Progenitor cell of endocrine pancreas (in vitro differentiated cells): Measurements from ENCODE around the gene CCL14. TPM values are rescaled to one million over a fixed set of nuclear protein-coding genes. Genes with fewer than 3 reads are reported as not detected.

Experiments used
- DNase-seq: peaks from one replicate; pipeline ENCODE4 v3.0.0; 2021; ENCODE audit warnings: low spot score; ENCODE audit not compliant: unreplicated experiment
- H3K27ac Mint-ChIP-seq: 2 replicates; pipeline ENCODE4 v1.8.0; 2021; ENCODE audit warnings: mild to moderate bottlenecking, moderate library complexity, mixed read lengths
- H3K27me3 Mint-ChIP-seq: 2 replicates; pipeline ENCODE4 v1.8.0; 2021; ENCODE audit warnings: mixed read lengths
- H3K36me3 Mint-ChIP-seq: 2 replicates; pipeline ENCODE4 v1.8.0; 2022; ENCODE audit warnings: mixed read lengths; ENCODE audit not compliant: insufficient read depth
- H3K4me1 Mint-ChIP-seq: 2 replicates; pipeline ENCODE4 v1.8.0; 2021; ENCODE audit warnings: low read depth, mixed read lengths
- H3K4me3 Mint-ChIP-seq: 2 replicates; pipeline ENCODE4 v1.8.0; 2021; ENCODE audit warnings: low read depth, mild to moderate bottlenecking, moderate library complexity, mixed read lengths
- H3K9me3 Mint-ChIP-seq: 2 replicates; pipeline ENCODE4 v1.8.0; 2021; ENCODE audit warnings: low read depth, mixed read lengths
- CTCF ChIP-seq: fragments of 200-600 bp; sonication (generic); IDR thresholded peaks from one replicate; pipeline ENCODE4 v1.5.0; 2021; ENCODE audit warnings: antibody characterized with exemption, mild to moderate bottlenecking; ENCODE audit not compliant: unreplicated experiment
- total RNA-seq: library from RNA; stranded (reverse); gene quantifications from 2 replicates; pipeline ENCODE4 v1.2.1, GENCODE V29; 2021

The CCL14 gene
- total RNA-seq, 1 donor from 2014 or later = not detected

- no peak overlapping the region for H3K4me3 Mint-ChIP-seq
- H3K9me3 Mint-ChIP-seq = peaks cover 44% of the 10 kb centered on the region
- H3K27ac Mint-ChIP-seq = no peak overlapping the region
- peaks cover 5% of the 10 kb centered on the region for H3K4me1 Mint-ChIP-seq
- TF ChIP-seq CTCF = no peak
- H3K36me3 Mint-ChIP-seq = peaks cover 7% of the 10 kb centered on the region
- H3K27me3 Mint-ChIP-seq = no peaks in the 10 kb centered on the region
- no peak for DNase-seq
Observed at GRCh38 chr17:36011201-36011600, 24.7 kb upstream of the CCL14 start.

GRCh38 chr17:36008998-36009665 lies 22.6 kb upstream of the CCL14 start:
- Mint-ChIP-seq H3K27ac (no peak overlapping the region), H3K4me3 (no peak overlapping the region), H3K4me1 (peaks cover 18% of the 10 kb centered on the region), H3K36me3 (peaks cover 7% of the 10 kb centered on the region), H3K9me3 (peaks cover 44% of the 10 kb centered on the region), H3K27me3 (no peaks in the 10 kb centered on the region)
- peak; percentile 18 for TF ChIP-seq CTCF
- no peak for DNase-seq

GRCh38 chr17:36004594-36005108 lies 18.1 kb upstream of the CCL14 start:
- no peak overlapping the region for H3K27ac Mint-ChIP-seq
- no peak overlapping the region for H3K4me3 Mint-ChIP-seq
- TF ChIP-seq CTCF = no peak
- no peak for DNase-seq
- H3K27me3 Mint-ChIP-seq = no peaks in the 10 kb centered on the region
- H3K9me3 Mint-ChIP-seq = peaks cover 17% of the 10 kb centered on the region
- H3K36me3 Mint-ChIP-seq = peaks cover 4% of the 10 kb centered on the region
- peaks cover 43% of the 10 kb centered on the region for H3K4me1 Mint-ChIP-seq

GRCh38 chr17:36002631-36003030 lies 16.1 kb upstream of the CCL14 start:
- TF ChIP-seq CTCF = no peak

GRCh38 chr17:36001862-36002603 lies 15.5 kb upstream of the CCL14 start:
- H3K9me3 Mint-ChIP-seq = peaks cover under 1% of the 10 kb centered on the region
- peaks cover 41% of the 10 kb centered on the region for H3K4me1 Mint-ChIP-seq
- peak overlapping the region; percentile 10 for H3K27ac Mint-ChIP-seq
- H3K36me3 Mint-ChIP-seq = peaks cover under 1% of the 10 kb centered on the region
- H3K4me3 Mint-ChIP-seq = no peak overlapping the region
- no peak for DNase-seq
- no peak for TF ChIP-seq CTCF
- H3K27me3 Mint-ChIP-seq = no peaks in the 10 kb centered on the region

More at GRCh38 chr17:36002631-36003030, 16.1 kb upstream of the CCL14 start:
- Mint-ChIP-seq H3K4me3 (no peak overlapping the region), H3K27ac (no peak overlapping the region), H3K27me3 (no peaks in the 10 kb centered on the region), H3K4me1 (peaks cover 43% of the 10 kb centered on the region), H3K36me3 (peaks cover 2% of the 10 kb centered on the region), H3K9me3 (peaks cover 7% of the 10 kb centered on the region)
- no peak for DNase-seq
